Erythroblast (primary cell): Measurements from ENCODE around the gene ACTA2.

Source experiments
- GATA1 ChIP-seq: IDR thresholded peaks from 2 replicates; pipeline ENCODE4 v1.6.1; 2011; ENCODE audit warnings: low read depth, mild to moderate bottlenecking, control low read depth, low read length, moderate library complexity
- POLR2A ChIP-seq: IDR thresholded peaks from 2 replicates; pipeline ENCODE4 v1.6.1; 2011; ENCODE audit warnings: mild to moderate bottlenecking, low read length

GRCh38 chr10:88953662-88954061 is 1.1 kb upstream of the ACTA2 start:
- TF ChIP-seq POLR2A (no peak), GATA1 (no peak)
